A204.1 (cell line): ENCODE data around the gene TERT.
"Not testable (repeated sequence)": the region's sequence is repeated elsewhere in the genome, so short reads cannot be mapped to it uniquely, and the experiment has no call there.

Source experiments
- FAIRE-seq: peaks from 2 replicates; lab custom pipeline; 2012; peaks lifted over from hg19 to GRCh38; lab: Jason Lieb, UNC

The TERT gene

GRCh38 chr5:1278656-1279442 lies 16.0 kb downstream of the TERT start:
- FAIRE-seq = no peak

- no peak for FAIRE-seq
Observed at GRCh38 chr5:1278216-1278615, 16.7 kb downstream of the TERT start.

GRCh38 chr5:1277781-1278180 lies 17.1 kb downstream of the TERT start:
- FAIRE-seq = no peak

GRCh38 chr5:1277331-1277730 lies 17.5 kb downstream of the TERT start:
- FAIRE-seq = no peak

GRCh38 chr5:1276930-1277329 lies 17.9 kb downstream of the TERT start:
- no peak for FAIRE-seq

- FAIRE-seq = not testable (repeated sequence)
Observed at GRCh38 chr5:1275397-1276391, 19.2 kb downstream of the TERT start.

GRCh38 chr5:1274471-1274870 lies 20.4 kb downstream of the TERT start:
- no peak for FAIRE-seq

- no peak for FAIRE-seq
Observed at GRCh38 chr5:1273745-1274144, 21.1 kb downstream of the TERT start.

GRCh38 chr5:1272201-1272600 lies 22.7 kb downstream of the TERT start:
- FAIRE-seq = no peak

- FAIRE-seq = no peak
Observed at GRCh38 chr5:1270933-1271914, 23.6 kb downstream of the TERT start.

- FAIRE-seq = no peak
Observed at GRCh38 chr5:1270426-1270825, 24.4 kb downstream of the TERT start.

- FAIRE-seq = no peak
Observed at GRCh38 chr5:1268666-1269065, 26.2 kb downstream of the TERT start.

GRCh38 chr5:1268056-1268455 lies 26.8 kb downstream of the TERT start:
- FAIRE-seq = no peak

- not testable (repeated sequence) for FAIRE-seq
Observed at GRCh38 chr5:1267464-1267863, 27.4 kb downstream of the TERT start.

GRCh38 chr5:1266791-1267190 lies 28.1 kb downstream of the TERT start:
- FAIRE-seq = no peak

GRCh38 chr5:1265461-1266455 lies 29.1 kb downstream of the TERT start:
- no peak for FAIRE-seq

- no peak for FAIRE-seq
Observed at GRCh38 chr5:1265026-1265425, 29.8 kb downstream of the TERT start.

GRCh38 chr5:1264211-1264610 lies 30.7 kb downstream of the TERT start:
- no peak for FAIRE-seq

- FAIRE-seq = no peak
Observed at GRCh38 chr5:1262381-1262780, 32.5 kb downstream of the TERT start.

- FAIRE-seq = no peak
Observed at GRCh38 chr5:1261643-1262042, 33.2 kb downstream of the TERT start.
